IPS-18c (cell line): ENCODE measurements around the gene EXOC3L1.

Experiments used
- H3K4me3 ChIP-seq: 2 replicates; pipeline ENCODE4 v1.7.0; 2013; ENCODE audit warnings: low read depth, mild to moderate bottlenecking, low read length, moderate library complexity; ENCODE audit not compliant: insufficient read depth
- H3K9me3 ChIP-seq: one replicate; pipeline ENCODE4 v1.6.1; 2013; ENCODE audit warnings: mild to moderate bottlenecking, low read length, moderate library complexity; ENCODE audit not compliant: control insufficient read depth, insufficient read depth

Gene EXOC3L1

DNA sequence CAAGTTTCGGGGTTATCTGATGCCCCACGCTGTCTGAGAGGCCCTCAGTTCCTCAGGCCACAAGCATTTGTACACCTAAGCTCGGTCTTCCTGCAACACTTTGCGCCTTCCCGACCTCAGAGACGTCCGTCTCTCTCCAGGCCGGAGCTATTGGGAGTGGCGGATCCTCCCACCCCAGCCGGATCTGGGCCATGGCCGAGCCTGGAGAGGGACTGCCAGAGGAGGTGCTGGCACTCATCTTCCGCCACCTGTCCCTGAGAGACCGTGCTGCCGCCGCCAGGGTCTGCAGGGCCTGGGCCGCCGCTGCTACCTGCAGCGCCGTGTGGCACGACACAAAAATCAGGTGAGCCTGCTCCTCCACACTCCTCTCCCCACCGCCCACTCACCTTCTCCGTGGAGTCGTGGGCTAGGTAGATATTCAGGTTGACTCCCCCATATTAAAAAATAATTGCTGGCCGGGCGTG is 28.3 kb downstream of the EXOC3L1 start:
- H3K4me3 ChIP-seq: no peak overlapping the region
- peaks cover 6% of the 10 kb centered on the region for H3K9me3 ChIP-seq

DNA sequence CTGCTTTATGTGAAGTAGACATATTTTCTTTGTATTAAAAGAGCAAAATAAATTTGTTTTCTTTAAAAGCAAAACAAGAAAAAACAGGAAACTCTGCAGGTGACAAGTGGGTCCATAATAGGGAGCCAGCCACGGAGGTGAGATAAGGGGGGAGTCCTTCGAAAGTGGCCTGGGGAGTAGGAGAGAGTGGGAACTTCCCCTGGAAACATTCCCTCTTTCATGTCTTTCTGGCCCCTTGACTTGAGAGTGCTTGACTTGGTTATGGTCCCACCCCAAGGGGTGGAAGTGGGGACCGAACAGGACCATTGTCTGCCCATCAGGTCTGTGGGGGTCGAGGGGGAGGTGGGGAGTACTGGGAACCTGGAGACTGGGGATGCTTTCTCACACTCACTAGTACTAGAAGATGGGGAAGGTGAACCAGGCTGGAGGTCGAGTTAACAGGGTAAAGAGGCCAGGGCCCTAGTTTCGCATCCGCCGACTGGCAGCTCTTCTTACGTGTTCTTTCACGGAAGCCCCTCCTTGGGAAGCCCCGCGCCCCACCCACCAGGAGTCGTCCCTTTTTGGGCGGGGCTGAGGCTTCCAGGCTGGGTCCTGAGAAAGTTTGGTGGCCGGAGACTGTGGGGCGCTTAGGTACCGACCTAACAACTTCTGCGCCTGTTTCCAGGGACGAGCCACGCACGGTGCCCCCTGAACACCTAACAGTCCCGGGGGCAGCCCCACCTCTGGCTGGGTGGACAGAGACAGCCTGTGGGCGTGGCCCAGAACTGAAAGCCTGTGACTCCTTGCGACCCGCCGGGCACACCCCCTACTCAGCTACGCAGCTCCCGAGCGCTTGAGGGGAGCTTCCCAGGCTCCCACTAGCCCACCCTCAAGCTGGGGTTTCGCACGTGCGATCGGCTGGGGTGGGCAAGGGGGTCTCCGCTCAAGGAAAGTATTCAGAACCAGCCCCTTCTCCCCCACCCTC is 31.0 kb downstream of the EXOC3L1 start:
- peak overlapping the region; percentile 74 for H3K4me3 ChIP-seq
- H3K9me3 ChIP-seq: peaks cover 3% of the 10 kb centered on the region

DNA sequence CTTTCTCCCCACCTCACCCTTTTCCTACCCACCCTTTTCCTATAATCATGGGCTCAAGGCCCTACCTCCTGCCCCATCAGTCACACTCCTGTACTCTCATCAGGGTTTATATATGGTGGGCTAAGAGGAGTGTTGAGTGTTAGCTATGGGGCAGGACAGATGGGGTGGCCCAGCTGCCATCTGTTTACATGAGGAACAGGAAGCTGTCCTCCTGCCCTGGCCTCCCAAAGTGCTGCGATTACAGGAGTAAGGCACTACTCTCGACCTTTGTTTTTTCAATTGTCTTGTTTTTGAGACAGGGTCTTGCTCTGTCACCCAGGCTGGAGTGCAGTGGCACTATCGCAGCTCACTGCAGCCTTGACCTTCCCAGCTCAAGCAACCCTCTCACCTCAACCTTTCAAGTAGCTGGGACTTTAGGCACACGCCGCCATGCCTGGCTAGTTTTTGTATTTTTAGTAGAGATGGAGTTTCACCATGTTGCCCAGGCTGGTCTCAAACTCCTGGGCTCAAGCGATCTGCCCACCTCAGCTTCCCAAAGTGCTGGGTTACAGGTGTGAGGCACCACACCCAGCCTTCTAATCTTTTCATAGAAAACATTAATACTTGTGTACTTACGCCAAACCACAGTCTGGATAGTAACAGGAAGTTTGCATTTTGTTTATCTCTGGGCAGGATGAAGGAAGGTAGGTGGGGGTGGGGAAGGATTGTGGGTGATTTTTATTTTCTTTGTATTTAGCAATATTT is 31.9 kb downstream of the EXOC3L1 start:
- Histone ChIP-seq H3K4me3 (no peak overlapping the region), H3K9me3 (no peaks in the 10 kb centered on the region)

DNA sequence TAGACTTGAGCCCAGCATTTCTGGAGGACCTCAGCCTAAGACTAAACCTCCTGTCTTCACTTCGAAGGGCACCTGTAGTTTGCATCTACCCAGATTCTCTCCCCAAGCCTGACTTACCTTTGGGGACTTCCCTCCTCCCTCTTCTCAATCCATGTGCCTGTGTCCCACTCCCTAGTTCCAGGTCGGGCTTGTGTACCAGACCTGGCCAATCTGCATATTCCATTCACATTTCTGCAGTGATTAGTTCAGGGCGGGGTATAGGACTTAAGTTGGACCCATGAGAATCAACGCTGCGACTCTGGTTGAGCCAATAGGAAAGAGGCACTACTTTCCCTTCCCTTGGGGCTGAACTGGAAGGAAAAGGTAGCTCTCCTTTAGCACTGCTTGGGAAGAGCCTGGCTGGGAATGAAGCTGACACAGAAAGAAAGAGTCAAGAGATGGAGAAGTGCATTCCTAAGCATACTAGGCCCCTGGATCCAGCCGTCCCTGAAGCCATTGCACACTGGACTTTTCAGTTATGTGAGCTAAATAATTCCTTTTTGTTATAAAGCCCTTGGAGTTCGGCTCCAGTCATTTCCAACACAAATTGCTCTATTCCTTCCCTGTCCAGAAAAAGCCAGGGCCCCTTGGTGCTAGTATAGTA is 32.7 kb downstream of the EXOC3L1 start:
- no peak overlapping the region for H3K4me3 ChIP-seq

DNA sequence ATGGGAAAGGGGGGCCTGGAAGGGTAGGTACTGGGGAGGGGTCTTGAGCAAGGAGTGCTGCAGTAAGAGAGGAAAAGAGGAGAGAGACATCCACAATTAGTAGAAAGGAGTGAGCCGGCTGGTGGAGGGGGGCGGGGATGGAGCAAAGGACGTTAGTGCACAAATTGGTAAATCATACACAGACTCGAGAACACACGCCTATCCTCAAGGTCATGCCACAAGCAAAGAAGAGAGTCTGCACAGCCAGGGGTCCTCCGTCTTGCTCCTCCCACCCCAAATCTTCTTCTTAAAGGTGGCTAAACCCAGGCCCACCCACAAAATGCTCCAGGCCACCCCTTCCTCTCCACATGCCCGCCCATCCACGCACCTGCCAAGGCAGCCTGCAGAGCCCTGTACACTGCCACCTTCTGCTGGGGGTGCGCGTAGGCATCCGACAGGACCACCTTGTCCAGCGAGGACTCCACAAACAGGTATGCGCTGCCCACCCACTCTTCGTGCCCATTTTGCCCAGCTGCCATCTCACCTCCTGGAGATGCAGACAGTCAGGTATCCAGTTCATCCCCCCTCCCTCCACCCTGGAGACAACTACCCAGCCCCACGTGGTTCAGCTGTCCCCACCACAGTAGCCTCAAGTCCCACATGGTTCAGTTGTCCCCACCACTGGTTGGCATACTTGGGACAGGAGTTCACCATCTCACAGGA is 33.6 kb downstream of the EXOC3L1 start:
- Histone ChIP-seq H3K9me3 (no peaks in the 10 kb centered on the region), H3K4me3 (no peak overlapping the region)

More for the DNA sequence above, 32.7 kb downstream of the EXOC3L1 start:
- H3K9me3 ChIP-seq: no peaks in the 10 kb centered on the region

DNA sequence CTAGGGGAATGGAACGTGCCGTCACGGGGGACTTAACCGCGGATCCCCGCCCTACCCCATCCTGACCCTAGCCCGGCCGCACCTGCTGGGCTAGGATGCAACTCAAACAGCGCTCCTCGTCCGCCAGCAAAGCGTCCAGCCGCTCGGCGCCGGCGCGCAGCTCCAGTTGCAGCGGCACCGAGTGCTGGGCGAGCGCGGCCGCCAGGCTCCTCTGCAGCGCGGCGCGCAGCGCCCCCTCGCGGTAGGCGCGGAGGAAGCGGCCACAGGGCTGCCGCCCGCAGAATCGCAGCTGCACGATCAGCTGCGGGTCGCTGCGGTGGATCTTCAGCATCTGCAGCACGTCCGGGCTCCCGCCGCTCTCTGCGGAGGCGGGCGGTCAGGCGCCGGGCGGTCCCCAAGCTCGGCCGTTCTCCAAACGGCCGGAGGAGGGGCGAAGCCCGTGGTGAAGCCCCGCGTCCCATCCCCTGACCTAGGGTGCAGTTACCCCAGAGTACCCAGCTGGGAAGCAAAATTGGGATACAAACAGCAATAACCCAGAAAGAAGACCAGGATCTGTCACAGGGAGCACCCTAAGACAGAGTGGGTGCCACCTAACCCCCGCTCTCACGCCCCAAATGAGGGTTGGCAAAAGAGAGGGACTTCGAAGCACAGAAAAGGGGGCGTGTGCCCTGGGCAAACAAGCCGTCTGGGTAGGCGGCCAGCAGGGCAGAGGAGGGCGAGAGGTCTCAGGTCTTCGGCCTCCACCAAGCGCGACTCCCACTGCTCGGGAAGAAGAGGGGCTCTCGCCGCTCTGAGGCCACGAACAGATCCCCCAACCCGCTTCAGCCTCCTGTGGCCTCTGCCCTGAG is 34.4 kb downstream of the EXOC3L1 start:
- H3K4me3 ChIP-seq: peak overlapping the region; percentile 44
- H3K9me3 ChIP-seq: no peaks in the 10 kb centered on the region

DNA sequence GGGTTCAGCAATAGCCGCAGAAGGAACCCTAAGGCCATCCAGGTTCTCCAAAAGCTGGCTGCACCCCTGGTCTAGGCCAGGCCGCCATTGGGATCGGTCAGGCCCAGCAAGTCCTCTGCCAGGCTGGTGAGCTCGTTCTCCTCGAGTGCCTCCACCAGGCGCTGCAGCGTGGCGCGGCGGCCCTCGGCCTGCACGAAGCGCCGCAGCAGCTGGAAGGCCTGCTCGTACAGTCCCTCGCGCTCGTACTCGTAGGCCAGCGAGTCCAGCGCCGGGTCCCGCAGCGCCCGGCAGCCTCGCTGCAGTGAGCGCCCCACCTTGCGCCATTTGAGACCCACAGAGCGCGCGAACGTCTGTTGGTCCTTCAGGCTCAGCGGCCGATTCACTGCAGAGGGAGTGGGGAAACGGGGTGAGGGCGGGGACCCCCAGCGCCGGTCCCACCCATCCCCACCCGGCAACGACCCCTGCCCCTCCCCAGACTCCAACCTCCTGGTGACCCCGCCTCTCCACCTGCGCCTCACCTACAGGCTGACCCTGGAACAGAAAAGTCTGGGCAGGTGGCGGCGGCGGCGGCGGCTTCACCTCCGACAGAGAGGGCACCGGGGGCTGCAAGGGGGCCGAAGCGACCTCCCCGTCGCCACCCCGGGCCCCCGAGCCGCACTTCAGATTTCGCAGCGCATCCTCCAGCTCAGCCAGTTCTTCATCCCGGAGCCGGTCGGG is 35.2 kb downstream of the EXOC3L1 start:
- H3K4me3 ChIP-seq: peak overlapping the region; percentile 44
- no peaks in the 10 kb centered on the region for H3K9me3 ChIP-seq

DNA sequence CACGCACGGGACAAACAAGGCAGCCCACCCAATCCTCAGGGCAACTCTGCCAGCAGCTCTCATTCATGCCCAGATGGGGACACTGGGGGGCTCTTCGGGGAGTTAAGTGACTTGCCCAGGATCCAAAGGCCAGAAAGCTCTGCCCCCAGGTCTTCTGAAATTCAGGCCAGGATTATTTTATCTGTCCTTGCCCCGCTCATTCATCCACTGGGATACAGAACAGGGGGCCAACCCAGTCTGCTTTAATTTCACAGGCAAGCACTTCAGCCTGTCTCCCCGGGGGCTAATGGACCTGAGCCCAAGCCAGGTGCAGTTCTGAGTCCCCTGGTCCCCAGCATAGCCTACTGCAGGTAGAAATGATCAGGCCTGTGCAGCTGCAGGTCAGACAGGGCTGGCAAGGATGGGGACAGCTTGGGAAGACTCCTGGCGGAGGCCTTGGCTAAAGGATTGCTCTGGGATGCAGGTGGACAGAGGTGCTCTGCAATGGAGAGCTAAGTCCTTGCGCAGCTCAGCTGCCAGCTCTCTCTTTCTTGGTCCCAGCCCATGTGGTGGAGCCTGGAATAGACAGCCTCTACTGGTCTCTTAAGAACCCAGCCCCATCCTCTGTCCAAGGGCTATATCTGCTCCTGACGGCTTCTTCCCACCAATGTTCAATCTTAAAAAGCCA is 38.4 kb downstream of the EXOC3L1 start:
- Histone ChIP-seq H3K4me3 (peak overlapping the region; percentile 68), H3K9me3 (peaks cover 2% of the 10 kb centered on the region)

DNA sequence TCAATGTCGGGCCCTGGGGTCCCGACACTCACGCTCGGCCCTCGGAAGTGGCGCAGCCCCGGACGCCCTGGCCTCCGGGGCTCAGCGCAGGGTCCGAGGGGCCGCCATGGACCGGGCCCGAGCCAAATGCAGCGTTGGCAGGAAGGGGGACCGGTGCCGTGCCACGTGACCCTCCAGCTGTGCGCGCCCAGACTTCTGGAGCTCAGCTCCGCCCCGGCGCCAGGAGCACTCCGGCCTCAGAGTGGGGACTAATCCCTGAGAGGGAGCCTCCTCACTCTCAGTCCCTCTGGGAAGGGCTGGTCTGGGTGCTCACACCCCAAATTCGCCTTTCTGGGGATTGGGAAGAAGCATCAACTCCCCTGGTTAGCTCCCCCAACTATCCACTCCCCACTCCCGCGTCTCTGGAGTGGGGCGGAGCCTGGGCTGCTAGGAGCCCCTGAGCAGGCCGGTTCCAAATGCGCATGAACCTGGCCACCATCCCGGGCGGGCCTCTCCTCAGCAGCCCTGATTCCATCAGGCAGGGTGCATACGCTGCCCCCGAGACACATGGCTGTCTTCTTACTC is 39.0 kb downstream of the EXOC3L1 start, which contains the start of gene B3GNT9:
Gene B3GNT9, minus strand, starts transcription at position 166 of the 564 bp plus-strand sequence. CDS start 513 bp downstream, outside the sequence.
- Histone ChIP-seq H3K9me3 (peaks cover 2% of the 10 kb centered on the region), H3K4me3 (peak within 1 kb of the TSS; percentile 68)

DNA sequence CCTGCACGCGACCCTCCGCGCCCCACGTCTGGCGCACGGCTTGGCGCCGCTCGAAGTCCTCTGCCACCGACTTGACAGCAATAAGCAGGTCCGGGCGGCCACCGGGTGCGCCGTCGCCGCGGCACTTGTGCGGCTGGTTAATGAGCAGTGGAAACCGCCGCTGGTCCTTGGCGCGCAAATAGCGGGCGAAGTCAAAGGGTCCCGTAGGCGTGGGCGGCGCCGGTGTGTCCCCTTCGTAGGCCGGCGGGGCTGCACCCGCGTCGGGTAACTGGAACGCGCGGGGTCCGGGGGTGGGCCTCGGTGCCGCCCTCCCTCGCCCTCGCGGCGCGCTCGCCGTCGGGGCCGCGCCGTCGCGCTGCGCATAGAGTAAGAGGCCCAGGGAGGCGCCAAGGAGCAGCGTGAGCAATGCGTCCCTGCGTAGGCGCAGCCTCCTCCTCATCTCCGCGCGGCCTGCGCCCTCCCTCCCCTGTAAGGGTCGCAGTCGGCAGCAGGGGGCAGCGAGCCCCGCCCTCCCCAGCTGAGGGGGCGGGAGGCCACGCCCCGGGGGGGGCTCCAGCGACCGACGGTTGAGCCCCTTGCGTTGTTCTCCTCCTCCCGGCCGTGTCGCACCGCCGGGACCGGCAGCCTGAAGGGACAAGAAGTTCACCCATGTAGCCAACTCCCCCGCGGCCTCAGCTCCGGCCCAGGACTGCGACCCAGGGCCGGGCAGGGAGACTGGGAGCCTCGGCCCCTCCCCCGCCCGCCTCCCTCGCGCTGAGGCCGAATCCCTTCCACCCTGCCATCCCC is 39.7 kb downstream of the EXOC3L1 start:
- Histone ChIP-seq H3K4me3 (peak overlapping the region; percentile 68), H3K9me3 (peaks cover 2% of the 10 kb centered on the region)

DNA sequence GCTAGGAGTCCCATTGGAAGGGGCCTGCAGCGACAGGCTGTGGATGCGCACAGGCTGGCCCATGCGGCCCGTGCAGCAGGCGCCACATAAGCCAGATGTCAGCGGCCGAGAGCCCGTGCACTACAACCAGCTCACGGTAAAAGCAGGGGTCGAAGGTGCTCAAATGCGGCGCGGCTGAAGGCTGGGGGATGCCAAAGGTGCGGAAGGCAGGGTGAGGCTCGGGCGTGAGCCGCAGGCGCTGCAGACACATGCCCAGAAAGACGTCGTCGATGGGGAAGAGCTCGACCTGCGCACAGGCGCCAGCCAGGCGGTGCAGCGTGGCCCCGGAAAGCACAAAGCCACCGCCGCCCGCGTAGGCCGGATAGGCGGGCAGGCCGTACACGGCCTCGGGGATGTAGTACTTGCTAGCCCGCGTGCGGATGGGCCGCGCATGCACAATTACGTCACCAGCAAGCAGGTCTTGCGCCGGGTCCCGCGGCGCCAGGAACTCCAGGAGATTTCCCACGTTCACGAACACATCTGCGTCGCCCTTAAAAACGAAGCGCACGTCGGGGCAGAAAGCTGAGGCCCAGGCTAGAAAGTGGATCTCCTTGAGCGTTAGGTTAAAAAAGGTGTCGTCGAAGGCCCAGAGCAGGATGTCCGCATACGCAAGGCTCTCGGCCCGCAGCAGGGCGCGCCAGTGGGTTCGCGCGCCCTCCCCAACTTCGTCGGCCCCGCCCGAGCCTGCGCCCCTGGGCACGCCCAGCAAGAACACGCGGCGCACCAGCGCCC is 40.5 kb downstream of the EXOC3L1 start:
- Histone ChIP-seq H3K9me3 (peaks cover 2% of the 10 kb centered on the region), H3K4me3 (peak overlapping the region; percentile 68)

DNA sequence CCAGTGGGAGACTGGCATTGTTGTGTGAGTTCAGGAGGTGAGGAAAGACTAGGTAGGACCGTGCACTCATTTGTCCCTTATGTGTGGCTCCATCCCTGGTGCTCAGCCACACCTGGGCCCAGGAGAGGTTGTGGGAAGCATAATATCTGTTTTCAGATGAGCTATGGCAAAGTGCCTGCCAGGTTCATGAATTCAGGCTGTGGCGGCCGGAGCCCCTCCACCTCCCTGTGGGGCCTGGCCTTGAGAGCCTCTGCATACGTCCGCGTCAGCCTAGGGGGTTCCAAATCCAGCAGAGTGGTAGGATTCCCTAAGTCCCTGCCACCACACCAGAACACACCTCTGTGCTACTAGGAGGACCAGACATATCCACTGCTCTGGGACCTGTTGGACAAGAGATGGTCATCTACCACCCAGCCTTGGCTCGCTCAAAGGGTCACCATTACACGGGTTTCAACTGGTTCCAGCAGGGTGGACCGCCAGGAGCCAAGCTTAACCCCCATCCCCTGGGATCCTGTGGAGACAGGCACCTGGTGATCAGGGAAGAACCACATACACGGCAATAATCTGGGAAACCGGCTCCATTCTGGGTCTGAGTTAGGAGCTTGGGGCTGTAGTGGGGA is 41.2 kb downstream of the EXOC3L1 start:
- Histone ChIP-seq H3K4me3 (no peak overlapping the region), H3K9me3 (peaks cover 2% of the 10 kb centered on the region)

DNA sequence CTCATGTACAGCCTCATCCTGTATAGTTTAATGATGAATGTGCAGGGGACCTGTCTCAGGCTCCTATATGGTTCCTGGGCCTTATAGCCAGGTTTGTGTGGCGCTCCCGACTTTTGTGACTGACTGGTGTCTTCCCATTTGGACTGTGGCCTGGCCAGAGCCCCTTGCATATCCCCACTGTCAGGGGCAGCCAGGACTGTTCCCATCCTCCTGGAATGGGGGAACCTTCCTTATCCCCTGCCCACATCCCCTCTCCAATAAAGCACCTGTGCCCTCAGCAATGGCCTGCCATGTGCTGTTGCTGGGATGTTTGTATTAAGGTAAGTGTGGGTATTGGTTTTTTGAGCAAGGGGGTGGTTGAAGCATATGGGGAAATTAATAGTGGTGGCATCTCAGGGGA is 41.7 kb downstream of the EXOC3L1 start:
- H3K9me3 ChIP-seq: peaks cover 2% of the 10 kb centered on the region
- H3K4me3 ChIP-seq: no peak overlapping the region
